ENCODE measurements around the gene GALNT10. TPM values are rescaled to one million over a fixed set of nuclear protein-coding genes. Genes with fewer than 3 reads are reported as not detected.

The GALNT10 gene
- total RNA-seq, 1 donor = 46.5 TPM

- no peak overlapping the region for H3K4me3 ChIP-seq (ENCODE audit: low read depth, low read length)
- TF ChIP-seq, protein P1, sequence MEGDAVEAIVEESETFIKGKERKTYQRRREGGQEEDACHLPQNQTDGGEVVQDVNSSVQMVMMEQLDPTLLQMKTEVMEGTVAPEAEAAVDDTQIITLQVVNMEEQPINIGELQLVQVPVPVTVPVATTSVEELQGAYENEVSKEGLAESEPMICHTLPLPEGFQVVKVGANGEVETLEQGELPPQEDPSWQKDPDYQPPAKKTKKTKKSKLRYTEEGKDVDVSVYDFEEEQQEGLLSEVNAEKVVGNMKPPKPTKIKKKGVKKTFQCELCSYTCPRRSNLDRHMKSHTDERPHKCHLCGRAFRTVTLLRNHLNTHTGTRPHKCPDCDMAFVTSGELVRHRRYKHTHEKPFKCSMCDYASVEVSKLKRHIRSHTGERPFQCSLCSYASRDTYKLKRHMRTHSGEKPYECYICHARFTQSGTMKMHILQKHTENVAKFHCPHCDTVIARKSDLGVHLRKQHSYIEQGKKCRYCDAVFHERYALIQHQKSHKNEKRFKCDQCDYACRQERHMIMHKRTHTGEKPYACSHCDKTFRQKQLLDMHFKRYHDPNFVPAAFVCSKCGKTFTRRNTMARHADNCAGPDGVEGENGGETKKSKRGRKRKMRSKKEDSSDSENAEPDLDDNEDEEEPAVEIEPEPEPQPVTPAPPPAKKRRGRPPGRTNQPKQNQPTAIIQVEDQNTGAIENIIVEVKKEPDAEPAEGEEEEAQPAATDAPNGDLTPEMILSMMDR (IDR thresholded peaks at IDR 0.05; ENCODE audit: insufficient read depth, low read length) = no peak
- DNase-seq (ENCODE audit: low read depth) = no peak
Observed at GRCh38 chr5:154402611-154403010, 212.1 kb downstream of the GALNT10 start.

DNA sequence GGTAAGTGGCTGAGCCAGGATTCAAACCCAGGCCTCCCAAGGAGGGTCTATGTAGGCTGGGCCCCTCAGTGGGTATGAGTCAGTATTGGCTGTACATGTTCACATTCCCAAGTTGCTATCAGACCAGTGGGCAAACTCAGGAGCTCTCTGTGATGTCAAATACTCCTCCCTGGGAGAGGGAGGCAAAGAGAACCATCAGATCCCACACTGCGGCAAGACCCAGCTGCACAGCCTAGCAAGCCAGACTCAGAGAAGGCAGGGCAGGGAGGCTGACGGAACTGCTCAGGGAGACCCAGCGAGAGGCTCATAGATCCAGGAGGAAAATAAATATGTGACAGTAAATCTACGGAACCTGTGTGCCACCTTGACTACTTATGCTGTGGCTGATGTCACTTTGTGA is 212.7 kb downstream of the GALNT10 start:
- TF ChIP-seq, protein P1 (IDR thresholded peaks at IDR 0.05; ENCODE audit: insufficient read depth, low read length) = no peak
- no peak overlapping the region for H3K4me3 ChIP-seq (ENCODE audit: low read depth, low read length)
- peak; percentile 7 for DNase-seq (ENCODE audit: low read depth)

GRCh38 chr5:154403776-154404387 is 213.3 kb downstream of the GALNT10 start:
- TF ChIP-seq, protein P1 (IDR thresholded peaks at IDR 0.05; ENCODE audit: insufficient read depth, low read length) = no peak
- DNase-seq (ENCODE audit: low read depth) = no peak

DNA sequence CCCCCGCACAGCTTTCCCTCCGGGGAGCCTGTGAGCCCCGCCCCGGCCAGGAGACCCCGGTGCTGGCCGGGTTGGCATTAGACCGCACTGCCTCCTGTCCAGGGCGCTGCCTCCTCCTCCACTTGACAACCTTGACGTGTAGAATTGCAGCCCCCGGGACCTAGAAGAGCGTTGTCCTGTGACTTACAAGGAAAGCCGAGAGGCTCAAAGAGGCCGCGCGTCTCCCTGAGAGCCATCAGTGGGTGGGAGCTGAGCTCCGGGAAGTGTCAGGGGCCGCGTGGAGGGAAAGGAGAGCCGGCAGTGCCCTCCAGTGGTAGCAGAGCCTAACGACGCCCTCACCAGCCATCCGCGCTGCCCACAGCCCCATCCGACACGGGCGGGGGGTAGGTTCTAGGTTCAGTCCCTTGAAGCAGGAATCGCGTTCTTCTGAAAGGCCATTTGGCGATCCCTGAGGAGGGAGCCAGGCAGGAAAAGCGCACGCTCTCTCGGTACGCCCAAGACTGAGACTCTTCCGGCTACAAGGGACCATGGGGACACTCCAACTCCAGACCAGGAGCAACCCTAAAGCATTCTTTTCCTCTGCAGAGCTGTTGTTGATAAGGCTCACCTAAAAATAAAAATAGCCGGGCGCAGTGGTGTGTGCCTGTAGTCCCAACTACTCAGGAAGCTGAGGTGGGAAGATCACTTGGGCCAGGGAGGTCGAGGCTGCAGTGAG is 214.7 kb downstream of the GALNT10 start:
- peak overlapping the region; percentile 43 for H3K4me3 ChIP-seq (ENCODE audit: low read depth, low read length)
- peak; percentile 72 for DNase-seq (ENCODE audit: low read depth)
- TF ChIP-seq, protein P1 (IDR thresholded peaks at IDR 0.05; ENCODE audit: insufficient read depth, low read length) = peak; percentile 85

More at GRCh38 chr5:154403776-154404387, 213.3 kb downstream of the GALNT10 start:
- H3K4me3 ChIP-seq (ENCODE audit: low read depth, low read length) = no peak overlapping the region

GRCh38 chr5:154406231-154406630 is 215.7 kb downstream of the GALNT10 start:
- DNase-seq (ENCODE audit: low read depth) = no peak
- TF ChIP-seq, protein P1 (IDR thresholded peaks at IDR 0.05; ENCODE audit: insufficient read depth, low read length) = no peak

GRCh38 chr5:154406826-154407225 is 216.3 kb downstream of the GALNT10 start:
- no peak for DNase-seq (ENCODE audit: low read depth)
- TF ChIP-seq, protein P1 (IDR thresholded peaks at IDR 0.05; ENCODE audit: insufficient read depth, low read length) = no peak
- H3K4me3 ChIP-seq (ENCODE audit: low read depth, low read length) = no peak overlapping the region

More at GRCh38 chr5:154406231-154406630, 215.7 kb downstream of the GALNT10 start:
- no peak overlapping the region for H3K4me3 ChIP-seq (ENCODE audit: low read depth, low read length)

Data from fibroblast of the aortic adventitia (primary cell).